GM19397 (cell line): Measurements from ENCODE around the gene LCA5.
"Not testable (repeated sequence)": the region's sequence is repeated elsewhere in the genome, so short reads cannot be mapped to it uniquely, and the experiment has no call there.

ENCODE experiments used
- ATAC-seq: cut with Tn5 transposase; IDR thresholded peaks from one replicate; pipeline ENCODE4 v1.9.1; 2021; ENCODE audit warnings: mild to moderate bottlenecking, moderate library complexity; ENCODE audit not compliant: unreplicated experiment

LCA5 gene

DNA sequence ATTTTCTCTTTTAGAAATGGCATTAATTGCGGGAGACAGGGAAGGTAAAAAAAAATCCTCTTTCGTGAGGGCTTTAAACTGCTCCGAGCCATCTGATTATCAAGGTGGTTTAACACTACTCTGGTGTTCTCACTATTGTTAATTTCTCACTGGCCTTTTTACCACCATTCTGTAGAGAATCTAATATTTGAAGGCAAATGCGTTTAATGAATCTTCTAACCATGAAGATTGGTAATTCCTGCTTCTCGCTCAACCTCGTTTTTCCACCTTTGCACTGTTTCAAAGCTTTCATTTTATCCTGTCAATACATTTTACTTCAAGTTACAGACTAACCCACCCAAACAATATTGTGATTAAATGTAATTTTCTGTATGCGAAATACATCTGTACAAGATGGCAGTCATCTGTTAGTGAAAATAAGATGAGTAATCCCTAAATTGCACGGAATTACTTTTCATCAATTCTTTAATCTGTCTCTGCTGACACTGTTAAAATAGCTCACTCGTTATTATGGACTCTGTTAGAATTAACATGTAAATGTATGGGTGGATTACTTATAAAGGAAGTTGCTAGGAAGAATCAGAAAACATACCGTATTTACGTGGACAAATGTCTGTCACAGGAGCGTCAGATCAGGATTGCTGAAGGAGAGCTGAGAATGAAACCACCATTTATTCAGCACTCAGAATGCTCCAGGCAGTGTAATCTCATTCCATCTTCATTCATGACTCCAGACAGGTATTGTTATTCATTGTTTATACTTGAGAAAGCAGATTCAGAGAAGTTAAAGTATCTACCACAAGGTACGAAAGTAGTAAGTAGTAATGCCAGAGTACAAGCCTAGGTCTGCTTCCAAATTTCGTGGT, 1.1 kb upstream of the LCA5 start:
- no peak for ATAC-seq

DNA sequence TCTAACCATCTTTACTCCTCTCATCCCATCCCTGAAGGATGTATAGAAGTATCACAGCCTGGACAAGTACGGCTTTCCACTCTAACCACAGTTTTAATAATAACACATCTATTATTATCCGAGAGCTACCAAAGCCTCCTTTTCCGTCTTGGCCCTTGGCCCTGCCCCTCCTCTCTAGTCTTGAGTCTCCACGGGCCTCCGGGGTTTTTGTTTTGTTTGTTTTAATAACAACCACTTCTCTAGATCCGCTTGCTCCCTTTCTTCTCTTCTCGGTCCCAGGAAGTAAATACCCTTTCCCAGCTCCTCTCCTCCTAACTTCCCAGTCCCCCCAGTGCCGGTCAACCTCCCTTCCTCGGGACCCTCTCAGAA, 661 bp downstream of the LCA5 start:
- no peak for ATAC-seq

GRCh38 chr6:79529567-79529966, 7.7 kb downstream of the LCA5 start:
- not testable (repeated sequence) for ATAC-seq

DNA sequence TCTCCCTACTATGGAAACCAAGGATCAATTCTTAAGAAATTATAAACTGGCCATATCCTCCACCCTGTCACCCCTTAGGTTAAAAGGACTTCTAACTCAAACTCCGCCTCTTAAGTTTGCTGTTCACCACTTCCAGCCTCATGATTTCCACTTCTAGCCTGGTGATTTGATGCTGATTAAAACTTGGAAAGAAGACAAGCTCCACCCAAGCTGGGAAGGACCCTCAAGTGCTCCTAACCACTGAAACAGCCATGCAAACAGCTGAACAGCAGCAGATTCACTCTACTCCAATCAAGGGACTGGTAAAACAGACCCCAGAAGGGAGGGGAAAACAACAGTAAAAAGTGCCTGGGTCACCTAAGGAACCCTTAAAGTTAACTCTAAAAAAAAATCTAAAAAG, 10.3 kb downstream of the LCA5 start:
- no peak for ATAC-seq

- no peak for ATAC-seq
These were observed 11.7 kb downstream of the LCA5 start for GRCh38 chr6:79525272-79526100.

DNA sequence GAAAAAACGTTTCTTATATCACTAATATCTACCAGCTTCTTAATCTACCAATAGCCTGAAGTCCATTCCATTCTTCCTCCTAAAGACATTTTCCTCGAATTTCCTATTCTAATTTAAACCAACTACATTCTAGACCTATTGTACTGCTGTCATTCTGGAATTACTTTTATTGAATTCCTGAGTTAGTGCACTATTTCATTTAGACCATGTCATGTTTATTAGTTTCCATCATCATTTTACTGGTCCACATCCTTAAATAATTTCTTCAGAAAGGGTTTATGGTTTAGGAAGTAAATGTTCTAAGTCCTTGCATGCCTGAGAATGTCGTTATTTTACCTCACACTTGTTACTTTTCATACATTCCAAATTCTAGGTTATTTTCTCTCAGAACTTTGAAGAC, 13.2 kb downstream of the LCA5 start:
- ATAC-seq = no peak

DNA sequence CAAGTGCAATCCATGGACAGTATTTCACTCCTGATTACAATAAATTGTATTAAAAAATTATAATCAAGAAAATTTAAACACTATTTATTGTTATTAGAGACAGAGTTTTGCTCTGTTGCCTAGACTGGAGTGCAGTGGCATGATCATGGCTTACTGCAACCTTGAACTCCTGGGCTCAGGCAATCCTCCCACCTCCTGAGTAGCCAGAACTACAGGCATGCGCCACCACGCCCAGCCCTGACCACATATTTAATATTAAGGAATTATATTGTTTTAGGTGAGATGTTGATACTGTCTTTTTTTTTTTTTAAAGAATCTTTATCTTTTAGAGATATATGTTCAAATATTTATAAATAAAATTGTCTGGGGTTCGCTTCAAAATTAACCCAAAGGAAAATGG, 14.6 kb downstream of the LCA5 start:
- no peak for ATAC-seq

DNA sequence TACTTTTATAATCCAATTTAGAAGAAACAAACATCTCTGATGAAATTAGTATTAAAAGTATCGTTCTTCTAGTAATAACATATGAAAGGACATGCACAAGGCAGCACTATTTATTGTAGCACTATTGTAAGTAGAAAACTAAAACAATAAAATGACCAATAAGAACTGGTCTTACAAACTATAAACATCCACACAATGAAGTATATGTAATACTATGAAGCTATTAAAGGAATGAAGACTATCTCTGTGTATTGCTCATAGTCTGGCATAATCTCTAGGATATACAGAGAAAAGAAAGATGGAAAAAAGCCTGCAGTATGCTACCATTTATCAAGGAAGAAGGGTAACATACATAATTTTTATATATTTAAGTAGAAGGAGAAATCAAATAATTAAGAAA, 16.7 kb downstream of the LCA5 start:
- no peak for ATAC-seq

- ATAC-seq = no peak
These were observed 18.4 kb downstream of the LCA5 start for GRCh38 chr6:79518842-79519241.

DNA sequence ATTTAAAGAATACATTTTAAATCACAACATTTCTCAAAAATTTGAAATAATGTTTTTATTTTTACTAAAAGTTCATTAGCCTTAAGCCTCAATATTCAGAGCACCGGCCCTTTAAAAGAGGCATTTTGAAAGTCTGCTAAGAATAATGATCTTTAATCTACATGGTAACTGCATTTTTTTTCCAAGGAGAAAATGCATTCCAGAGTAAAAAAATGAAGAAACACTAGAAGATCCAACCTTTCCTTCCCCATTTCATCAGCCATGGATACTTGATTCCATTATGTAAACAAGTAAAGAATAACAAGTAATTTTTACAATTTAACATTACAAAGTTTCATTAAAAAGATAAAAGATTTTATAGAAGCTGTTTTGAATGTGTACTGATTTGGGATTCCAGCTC, 21.8 kb downstream of the LCA5 start:
- ATAC-seq = no peak

GRCh38 chr6:79513111-79513510, 24.1 kb downstream of the LCA5 start:
- ATAC-seq = no peak

DNA sequence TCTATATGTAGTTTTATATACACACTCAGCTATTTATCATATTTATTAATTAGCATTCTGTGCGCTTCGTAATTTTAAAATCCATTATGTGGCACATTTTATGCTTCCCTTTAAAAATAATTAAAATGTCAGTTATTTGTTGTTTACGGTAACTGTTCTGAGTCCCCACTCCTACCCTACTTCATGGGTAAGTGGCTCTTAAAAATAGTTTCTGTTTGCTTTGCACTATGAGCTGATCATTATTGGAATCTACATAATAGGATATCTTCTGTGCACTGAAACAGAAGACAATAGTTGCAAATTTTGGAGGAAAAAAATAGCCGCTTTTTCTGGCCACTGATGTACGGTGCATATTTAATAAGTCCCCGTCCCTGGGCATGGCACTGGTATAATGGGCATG, 25.2 kb downstream of the LCA5 start:
- ATAC-seq = no peak

- ATAC-seq = no peak
These were observed 26.5 kb downstream of the LCA5 start for GRCh38 chr6:79510707-79511106.

GRCh38 chr6:79506251-79506650, 31.0 kb downstream of the LCA5 start:
- no peak for ATAC-seq

- no peak for ATAC-seq
These were observed 32.9 kb downstream of the LCA5 start for GRCh38 chr6:79504372-79504771.

DNA sequence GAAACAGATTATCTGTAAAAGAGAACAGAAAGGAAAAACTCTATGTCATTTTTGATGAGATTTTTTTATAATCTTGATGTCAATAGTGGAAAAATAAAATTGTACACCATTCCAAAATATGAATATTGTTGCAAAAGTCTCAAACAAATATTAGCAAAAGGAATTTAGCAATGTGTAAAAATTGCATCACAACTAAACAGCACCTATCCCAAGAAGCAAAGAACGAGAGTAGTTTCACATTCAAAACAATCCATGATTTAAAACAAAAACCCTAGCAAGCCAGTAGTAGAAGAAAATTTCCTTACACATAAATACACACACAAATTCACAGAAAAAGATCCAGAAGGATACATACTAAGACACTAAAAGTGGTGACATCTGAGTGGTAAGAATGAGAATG, 38.4 kb downstream of the LCA5 start:
- ATAC-seq = no peak

DNA sequence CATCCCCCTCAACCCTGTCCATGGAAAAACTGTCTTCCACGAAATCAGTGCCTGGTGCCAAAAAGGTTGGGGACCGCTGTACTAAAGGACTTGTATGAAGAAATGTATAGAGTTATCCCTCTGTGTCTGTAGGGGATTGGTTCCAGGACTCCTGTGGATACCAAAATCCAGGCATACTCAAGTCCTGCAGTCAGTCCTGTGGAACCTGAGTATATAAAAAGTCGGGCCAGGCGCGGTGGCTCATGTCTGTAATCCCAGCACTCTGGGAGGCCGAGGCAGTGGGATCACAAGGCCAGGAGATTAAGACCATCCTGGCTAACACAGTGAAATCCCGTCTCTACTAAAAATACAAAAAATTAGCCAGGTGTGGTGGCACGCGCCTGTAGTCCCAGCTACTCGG, 42.0 kb downstream of the LCA5 start:
- ATAC-seq = no peak

DNA sequence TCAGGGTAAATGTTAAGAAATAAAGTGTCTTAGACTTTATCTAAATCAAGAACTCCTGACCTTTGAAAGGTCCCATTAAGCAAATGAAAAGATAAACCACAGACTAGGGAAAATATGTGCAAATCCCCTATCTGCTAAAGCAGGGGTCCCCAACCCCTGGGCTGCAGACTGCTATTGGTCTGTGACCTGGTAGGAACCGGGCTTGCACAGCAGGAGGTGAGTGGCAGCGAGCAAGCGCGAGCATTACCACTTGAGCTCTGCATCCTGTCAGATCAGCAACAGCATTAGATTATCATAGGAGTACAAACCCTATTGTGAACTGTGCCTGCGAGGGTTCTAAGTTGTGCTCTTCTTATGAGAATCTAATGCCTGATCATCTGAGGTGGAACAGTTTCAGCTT, 42.4 kb downstream of the LCA5 start:
- ATAC-seq = no peak

- no peak for ATAC-seq
These were observed 66.5 kb downstream of the LCA5 start for GRCh38 chr6:79470728-79471127.

GRCh38 chr6:79469376-79470246, 67.6 kb downstream of the LCA5 start:
- no peak for ATAC-seq

- no peak for ATAC-seq
These were observed 68.6 kb downstream of the LCA5 start for GRCh38 chr6:79468587-79468986.
